OCI-LY3 (cell line): Measurements from ENCODE around the gene ICAM5.

ENCODE experiments used
- CTCF ChIP-seq: fragments of 200-600, 300-600 bp; sonication (generic); IDR thresholded peaks from 2 replicates; pipeline ENCODE4 v1.5.1; 2014; ENCODE audit warnings: antibody characterized with exemption, low read length, low read depth
- EZH2phosphoT487 ChIP-seq: fragments of 200-600 bp; shearing (Covaris generic); IDR thresholded peaks from 2 replicates; pipeline ENCODE4 v1.6.1; 2018; ENCODE audit warnings: antibody characterized with exemption, mixed run types, low read depth

DNA sequence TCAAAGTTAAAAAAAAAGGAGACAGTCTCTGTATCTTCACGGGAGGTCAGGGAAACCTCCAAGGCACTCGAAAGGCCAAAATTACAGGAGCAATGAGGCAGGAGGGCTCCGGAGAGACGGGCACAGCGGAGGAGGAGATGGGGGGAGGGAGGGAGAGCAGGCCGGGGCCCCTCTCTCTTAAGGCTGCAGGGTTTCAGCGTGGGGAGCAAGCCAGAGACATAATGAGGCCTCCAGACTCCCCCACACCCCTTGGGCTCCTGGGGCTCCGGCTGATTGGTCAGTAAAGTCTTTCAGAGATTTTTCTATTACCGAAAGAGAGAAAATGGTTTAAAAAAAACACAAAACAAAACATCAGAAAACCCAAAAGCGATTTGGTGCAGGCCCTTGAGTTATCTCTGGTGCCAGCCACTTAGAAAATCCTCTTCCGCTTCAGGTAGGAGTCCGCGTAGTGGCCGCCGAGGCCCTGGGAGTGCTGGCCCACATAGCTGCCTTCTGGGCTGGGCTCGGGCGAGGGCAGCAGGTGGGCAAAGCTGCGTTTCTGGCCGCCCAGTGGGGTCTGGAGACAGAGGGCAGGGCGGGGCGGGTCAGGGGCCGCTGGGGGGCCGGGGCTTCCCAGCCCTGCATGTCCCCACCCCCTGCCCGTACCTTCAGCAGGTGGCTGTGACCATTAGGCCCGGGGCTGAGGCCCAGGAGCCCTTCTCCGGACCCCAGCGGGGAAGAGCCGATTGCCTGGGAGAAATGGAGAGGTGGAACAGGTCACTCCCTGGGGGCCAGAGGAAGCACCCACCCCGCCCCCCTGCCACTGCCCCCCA is 27.5 kb downstream of the ICAM5 start:
- TF ChIP-seq CTCF (no peak), EZH2phosphoT487 (no peak)
